ENCODE results near the gene RIC8A.
"Not testable (repeated sequence)": the region's sequence is repeated elsewhere in the genome, so short reads cannot be mapped to it uniquely, and the experiment has no call there.

Gene RIC8A

GRCh38 chr11:220641-221215, 13.2 kb downstream of the RIC8A start:
- not testable (repeated sequence) for DNase-seq

- DNase-seq, result no peak
Observed at GRCh38 chr11:221539-221938, 14.0 kb downstream of the RIC8A start.

GRCh38 chr11:221998-222789, 14.7 kb downstream of the RIC8A start:
- DNase-seq, result no peak

GRCh38 chr11:223026-223789, 15.7 kb downstream of the RIC8A start:
- DNase-seq, result no peak

- no peak for DNase-seq
Observed at GRCh38 chr11:223884-224283, 16.4 kb downstream of the RIC8A start.

GRCh38 chr11:224424-224823, 16.9 kb downstream of the RIC8A start:
- DNase-seq, result no peak

GRCh38 chr11:225734-226453, 18.4 kb downstream of the RIC8A start:
- DNase-seq, result no peak

GRCh38 chr11:227824-228379, 20.4 kb downstream of the RIC8A start:
- no peak for DNase-seq

- no peak for DNase-seq
Observed at GRCh38 chr11:230431-230830, 22.9 kb downstream of the RIC8A start.

GRCh38 chr11:232783-233565, 25.5 kb downstream of the RIC8A start:
- no peak for DNase-seq

- DNase-seq, result no peak
Observed at GRCh38 chr11:235180-235579, 27.7 kb downstream of the RIC8A start.

- no peak for DNase-seq
Observed at GRCh38 chr11:235609-235996, 28.1 kb downstream of the RIC8A start.

GRCh38 chr11:235997-236773, 28.7 kb downstream of the RIC8A start, which contains the start of gene SIRT3:
SIRT3 (minus strand) TSS chr11:236342; CDS start chr11:236328, 14 bp downstream.
- peak; percentile 84 for DNase-seq

GRCh38 chr11:236774-237767, 29.6 kb downstream of the RIC8A start, which contains the start of gene PSMD13:
PSMD13 (plus strand) TSS chr11:236976; CDS start chr11:237050, 74 bp downstream.
- DNase-seq, result peak; percentile 83

- DNase-seq, result not testable (repeated sequence)
Observed at GRCh38 chr11:238346-238745, 30.8 kb downstream of the RIC8A start.

- no peak for DNase-seq
Observed at GRCh38 chr11:240315-240714, 32.8 kb downstream of the RIC8A start.

GRCh38 chr11:241634-242033, 34.1 kb downstream of the RIC8A start:
- DNase-seq, result no peak

- no peak for DNase-seq
Observed at GRCh38 chr11:244376-244775, 36.9 kb downstream of the RIC8A start.

GRCh38 chr11:249062-249461, 41.6 kb downstream of the RIC8A start:
- DNase-seq, result no peak
